Measurements from ENCODE around the gene XYLB.

The XYLB gene

GRCh38 chr3:38347421-38348200 lies 1.0 kb downstream of the XYLB start:
- Histone ChIP-seq H3K9me3 (ENCODE audit: control insufficient read depth in 2 of 2, low read length in 2 of 2) (no peaks in the 10 kb centered on the region), H3K4me1 (ENCODE audit: control insufficient read depth, insufficient read depth, low read length) (peaks cover 8% of the 10 kb centered on the region), H3K9ac (ENCODE audit: low read length in 2 of 2) (peak overlapping the region; percentile 55 to 64), H3K27ac (ENCODE audit: low read length) (no peak overlapping the region), H3K27me3 (ENCODE audit: control insufficient read depth in 1 of 2, insufficient read depth in 2 of 2, low read length in 2 of 2) (no peaks in the 10 kb centered on the region), H3K36me3 (ENCODE audit: control insufficient read depth in 2 of 2, insufficient read depth in 2 of 2, low read length in 2 of 2) (no peaks in the 10 kb centered on the region), H3K4me3 (ENCODE audit: low read length in 2 of 2) (peak overlapping the region; percentile 60 to 80)

GRCh38 chr3:38348903-38349302 lies 2.3 kb downstream of the XYLB start:
- H3K27me3 ChIP-seq (ENCODE audit: control insufficient read depth in 1 of 2, insufficient read depth in 2 of 2, low read length in 2 of 2): no peaks in the 10 kb centered on the region
- no peaks in the 10 kb centered on the region for H3K36me3 ChIP-seq (ENCODE audit: control insufficient read depth in 2 of 2, insufficient read depth in 2 of 2, low read length in 2 of 2)
- H3K9me3 ChIP-seq (ENCODE audit: control insufficient read depth in 2 of 2, low read length in 2 of 2): no peaks in the 10 kb centered on the region
- no peak overlapping the region for H3K27ac ChIP-seq (ENCODE audit: low read length)
- H3K4me1 ChIP-seq (ENCODE audit: control insufficient read depth, insufficient read depth, low read length): peaks cover 8% of the 10 kb centered on the region
- H3K4me3 ChIP-seq (ENCODE audit: low read length in 2 of 2): no peak overlapping the region
- no peak overlapping the region for H3K9ac ChIP-seq (ENCODE audit: low read length in 2 of 2)

- Histone ChIP-seq H3K4me3 (ENCODE audit: low read length in 2 of 2) (no peak overlapping the region), H3K4me1 (ENCODE audit: control insufficient read depth, insufficient read depth, low read length) (peaks cover 8% of the 10 kb centered on the region), H3K9me3 (ENCODE audit: control insufficient read depth in 2 of 2, low read length in 2 of 2) (no peaks in the 10 kb centered on the region), H3K9ac (ENCODE audit: low read length in 2 of 2) (no peak overlapping the region), H3K27ac (ENCODE audit: low read length) (no peak overlapping the region), H3K36me3 (ENCODE audit: control insufficient read depth in 2 of 2, insufficient read depth in 2 of 2, low read length in 2 of 2) (no peaks in the 10 kb centered on the region), H3K27me3 (ENCODE audit: control insufficient read depth in 1 of 2, insufficient read depth in 2 of 2, low read length in 2 of 2) (no peaks in the 10 kb centered on the region)
Measured at GRCh38 chr3:38349684-38350359, 3.2 kb downstream of the XYLB start.

GRCh38 chr3:38353151-38353550 lies 6.6 kb downstream of the XYLB start:
- no peaks in the 10 kb centered on the region for H3K9me3 ChIP-seq (ENCODE audit: control insufficient read depth in 2 of 2, low read length in 2 of 2)
- H3K9ac ChIP-seq (ENCODE audit: low read length in 2 of 2): no peak overlapping the region
- H3K4me3 ChIP-seq (ENCODE audit: low read length in 2 of 2): no peak overlapping the region
- no peaks in the 10 kb centered on the region for H3K36me3 ChIP-seq (ENCODE audit: control insufficient read depth in 2 of 2, insufficient read depth in 2 of 2, low read length in 2 of 2)
- H3K27me3 ChIP-seq (ENCODE audit: control insufficient read depth in 1 of 2, insufficient read depth in 2 of 2, low read length in 2 of 2): no peaks in the 10 kb centered on the region
- H3K27ac ChIP-seq (ENCODE audit: low read length): no peak overlapping the region
- H3K4me1 ChIP-seq (ENCODE audit: control insufficient read depth, insufficient read depth, low read length): no peaks in the 10 kb centered on the region

GRCh38 chr3:38354588-38355330 lies 8.2 kb downstream of the XYLB start:
- Histone ChIP-seq H3K4me1 (ENCODE audit: control insufficient read depth, insufficient read depth, low read length) (no peaks in the 10 kb centered on the region), H3K36me3 (ENCODE audit: control insufficient read depth in 2 of 2, insufficient read depth in 2 of 2, low read length in 2 of 2) (no peaks in the 10 kb centered on the region), H3K9me3 (ENCODE audit: control insufficient read depth in 2 of 2, low read length in 2 of 2) (no peaks in the 10 kb centered on the region), H3K4me3 (ENCODE audit: low read length in 2 of 2) (no peak overlapping the region), H3K27ac (ENCODE audit: low read length) (no peak overlapping the region), H3K9ac (ENCODE audit: low read length in 2 of 2) (no peak overlapping the region), H3K27me3 (ENCODE audit: control insufficient read depth in 1 of 2, insufficient read depth in 2 of 2, low read length in 2 of 2) (no peaks in the 10 kb centered on the region)

DNA sequence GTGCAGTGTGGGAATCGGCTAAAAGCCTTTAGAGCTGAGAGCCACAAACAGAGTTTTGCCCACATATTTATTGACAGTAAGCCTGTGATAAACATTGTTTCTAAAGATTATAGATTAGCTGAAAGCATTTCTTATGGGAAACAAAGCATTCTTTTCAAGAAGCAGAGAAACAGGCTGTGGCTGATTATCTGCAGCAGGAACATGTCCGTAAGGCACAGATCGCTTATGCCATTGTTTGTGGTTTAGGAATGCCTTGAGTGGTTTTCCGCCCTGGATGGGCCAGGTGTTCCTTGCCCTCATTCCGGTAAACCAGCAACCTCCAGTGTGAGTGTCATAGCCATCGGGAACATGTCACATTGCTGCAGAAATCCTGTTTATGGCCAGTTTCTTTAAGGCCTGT lies 12.5 kb downstream of the XYLB start:
- H3K9ac ChIP-seq (ENCODE audit: low read length in 2 of 2): no peak overlapping the region
- no peak overlapping the region for H3K27ac ChIP-seq (ENCODE audit: low read length)
- H3K27me3 ChIP-seq (ENCODE audit: control insufficient read depth in 1 of 2, insufficient read depth in 2 of 2, low read length in 2 of 2): no peaks in the 10 kb centered on the region
- no peaks in the 10 kb centered on the region for H3K4me1 ChIP-seq (ENCODE audit: control insufficient read depth, insufficient read depth, low read length)
- H3K4me3 ChIP-seq (ENCODE audit: low read length in 2 of 2): no peak overlapping the region
- peaks cover 0 to 5% of the 10 kb centered on the region in 2 donors for H3K36me3 ChIP-seq (ENCODE audit: control insufficient read depth in 2 of 2, insufficient read depth in 2 of 2, low read length in 2 of 2)
- no peaks in the 10 kb centered on the region for H3K9me3 ChIP-seq (ENCODE audit: control insufficient read depth in 2 of 2, low read length in 2 of 2)

GRCh38 chr3:38360345-38360744 lies 13.8 kb downstream of the XYLB start:
- Histone ChIP-seq H3K27ac (ENCODE audit: low read length) (no peak overlapping the region), H3K36me3 (ENCODE audit: control insufficient read depth in 2 of 2, insufficient read depth in 2 of 2, low read length in 2 of 2) (peaks cover 0 to 6% of the 10 kb centered on the region in 2 donors), H3K9me3 (ENCODE audit: control insufficient read depth in 2 of 2, low read length in 2 of 2) (no peaks in the 10 kb centered on the region), H3K4me1 (ENCODE audit: control insufficient read depth, insufficient read depth, low read length) (no peaks in the 10 kb centered on the region), H3K4me3 (ENCODE audit: low read length in 2 of 2) (no peak overlapping the region), H3K27me3 (ENCODE audit: control insufficient read depth in 1 of 2, insufficient read depth in 2 of 2, low read length in 2 of 2) (no peaks in the 10 kb centered on the region), H3K9ac (ENCODE audit: low read length in 2 of 2) (no peak overlapping the region)

GRCh38 chr3:38361496-38361895 lies 14.9 kb downstream of the XYLB start:
- no peak overlapping the region for H3K4me3 ChIP-seq (ENCODE audit: low read length in 2 of 2)

GRCh38 chr3:38362825-38363224 lies 16.2 kb downstream of the XYLB start:
- H3K36me3 ChIP-seq (ENCODE audit: control insufficient read depth in 2 of 2, insufficient read depth in 2 of 2, low read length in 2 of 2): peaks cover 0 to 9% of the 10 kb centered on the region in 2 donors
- no peak overlapping the region for H3K4me3 ChIP-seq (ENCODE audit: low read length in 2 of 2)
- no peaks in the 10 kb centered on the region for H3K27me3 ChIP-seq (ENCODE audit: control insufficient read depth in 1 of 2, insufficient read depth in 2 of 2, low read length in 2 of 2)
- no peaks in the 10 kb centered on the region for H3K9me3 ChIP-seq (ENCODE audit: control insufficient read depth in 2 of 2, low read length in 2 of 2)
- no peaks in the 10 kb centered on the region for H3K4me1 ChIP-seq (ENCODE audit: control insufficient read depth, insufficient read depth, low read length)
- H3K9ac ChIP-seq (ENCODE audit: low read length in 2 of 2): no peak overlapping the region
- H3K27ac ChIP-seq (ENCODE audit: low read length): no peak overlapping the region

More at GRCh38 chr3:38361496-38361895, 14.9 kb downstream of the XYLB start:
- H3K27me3 ChIP-seq (ENCODE audit: control insufficient read depth in 1 of 2, insufficient read depth in 2 of 2, low read length in 2 of 2): no peaks in the 10 kb centered on the region
- peaks cover 0 to 9% of the 10 kb centered on the region in 2 donors for H3K36me3 ChIP-seq (ENCODE audit: control insufficient read depth in 2 of 2, insufficient read depth in 2 of 2, low read length in 2 of 2)
- no peaks in the 10 kb centered on the region for H3K9me3 ChIP-seq (ENCODE audit: control insufficient read depth in 2 of 2, low read length in 2 of 2)
- H3K4me1 ChIP-seq (ENCODE audit: control insufficient read depth, insufficient read depth, low read length): no peaks in the 10 kb centered on the region
- H3K9ac ChIP-seq (ENCODE audit: low read length in 2 of 2): no peak overlapping the region
- H3K27ac ChIP-seq (ENCODE audit: low read length): no peak overlapping the region

- Histone ChIP-seq H3K27me3 (ENCODE audit: control insufficient read depth in 1 of 2, insufficient read depth in 2 of 2, low read length in 2 of 2) (no peaks in the 10 kb centered on the region), H3K4me3 (ENCODE audit: low read length in 2 of 2) (no peak overlapping the region), H3K36me3 (ENCODE audit: control insufficient read depth in 2 of 2, insufficient read depth in 2 of 2, low read length in 2 of 2) (peaks cover 0 to 16% of the 10 kb centered on the region in 2 donors), H3K9ac (ENCODE audit: low read length in 2 of 2) (no peak overlapping the region), H3K27ac (ENCODE audit: low read length) (no peak overlapping the region), H3K4me1 (ENCODE audit: control insufficient read depth, insufficient read depth, low read length) (no peaks in the 10 kb centered on the region), H3K9me3 (ENCODE audit: control insufficient read depth in 2 of 2, low read length in 2 of 2) (no peaks in the 10 kb centered on the region)
Measured at GRCh38 chr3:38364721-38365400, 18.3 kb downstream of the XYLB start.
